Activated naive CD8-positive, alpha-beta T cell treated with anti-CD3 and anti-CD28 coated beads for 36 hours (primary cell): ENCODE results near the gene EFNB3. TPM values are rescaled to one million over a fixed set of nuclear protein-coding genes. Genes with fewer than 3 reads are reported as not detected.
A peak's percentile ranks its signal among the peaks of the same experiment; 100 is the strongest.

Experiments used
- DNase-seq: peaks from one replicate; pipeline ENCODE4 v3.0.0; 2021
- H3K27ac Mint-ChIP-seq: one replicate; pipeline ENCODE4 v1.8.0; 2022; ENCODE audit warnings: mild to moderate bottlenecking, moderate library complexity, mixed read lengths
- H3K27me3 Mint-ChIP-seq: one replicate; pipeline ENCODE4 v1.8.0; 2022; ENCODE audit warnings: mild to moderate bottlenecking, mixed read lengths
- H3K36me3 Mint-ChIP-seq: one replicate; pipeline ENCODE4 v1.8.0; 2021; ENCODE audit warnings: mild to moderate bottlenecking, mixed read lengths
- H3K4me1 Mint-ChIP-seq: one replicate; pipeline ENCODE4 v1.8.0; 2021; ENCODE audit warnings: mixed read lengths
- H3K4me3 Mint-ChIP-seq: one replicate; pipeline ENCODE4 v1.8.0; 2022; ENCODE audit warnings: mild to moderate bottlenecking, moderate library complexity, mixed read lengths
- H3K9me3 Mint-ChIP-seq: one replicate; pipeline ENCODE4 v1.8.0; 2022; ENCODE audit warnings: mixed read lengths
- total RNA-seq, 2 experiments: library from RNA; stranded (reverse); gene quantifications; one replicate each; pipeline ENCODE4 v1.2.3, GENCODE V29; 2021

EFNB3 gene
- total RNA-seq, 2 experiments from 2014 or later = not detected

DNA sequence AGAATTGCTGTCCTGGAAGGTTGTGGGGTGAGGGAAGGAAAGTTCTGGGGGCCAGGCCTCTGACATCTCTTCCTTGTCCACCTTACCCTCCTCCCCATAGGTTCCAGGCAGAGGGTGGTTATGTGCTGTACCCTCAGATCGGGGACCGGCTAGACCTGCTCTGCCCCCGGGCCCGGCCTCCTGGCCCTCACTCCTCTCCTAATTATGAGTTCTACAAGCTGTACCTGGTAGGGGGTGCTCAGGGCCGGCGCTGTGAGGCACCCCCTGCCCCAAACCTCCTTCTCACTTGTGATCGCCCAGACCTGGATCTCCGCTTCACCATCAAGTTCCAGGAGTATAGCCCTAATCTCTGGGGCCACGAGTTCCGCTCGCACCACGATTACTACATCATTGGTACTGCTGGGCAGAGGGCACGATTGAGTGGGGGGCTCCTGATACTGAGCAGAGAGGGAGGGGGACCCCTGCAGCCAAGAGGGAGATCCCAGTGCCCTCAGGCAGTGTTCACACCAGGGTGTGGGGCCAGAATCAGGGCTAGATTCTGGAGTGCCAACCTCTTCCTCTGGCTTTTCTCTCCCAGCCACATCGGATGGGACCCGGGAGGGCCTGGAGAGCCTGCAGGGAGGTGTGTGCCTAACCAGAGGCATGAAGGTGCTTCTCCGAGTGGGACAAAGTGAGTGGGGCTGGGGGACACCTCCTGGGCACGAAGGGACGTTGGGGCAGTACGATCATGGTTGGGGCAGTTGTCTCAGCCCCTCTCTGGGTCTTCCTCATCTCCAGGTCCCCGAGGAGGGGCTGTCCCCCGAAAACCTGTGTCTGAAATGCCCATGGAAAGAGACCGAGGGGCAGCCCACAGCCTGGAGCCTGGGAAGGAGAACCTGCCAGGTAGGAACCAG, 3.1 kb downstream of the EFNB3 start:
- no peaks in the 10 kb centered on the region for H3K9me3 Mint-ChIP-seq
- H3K4me1 Mint-ChIP-seq = peaks cover 29% of the 10 kb centered on the region
- no peak overlapping the region for H3K4me3 Mint-ChIP-seq
- peaks cover 71% of the 10 kb centered on the region for H3K27me3 Mint-ChIP-seq
- no peak for DNase-seq
- no peak overlapping the region for H3K27ac Mint-ChIP-seq
- H3K36me3 Mint-ChIP-seq = peaks cover 6% of the 10 kb centered on the region

DNA sequence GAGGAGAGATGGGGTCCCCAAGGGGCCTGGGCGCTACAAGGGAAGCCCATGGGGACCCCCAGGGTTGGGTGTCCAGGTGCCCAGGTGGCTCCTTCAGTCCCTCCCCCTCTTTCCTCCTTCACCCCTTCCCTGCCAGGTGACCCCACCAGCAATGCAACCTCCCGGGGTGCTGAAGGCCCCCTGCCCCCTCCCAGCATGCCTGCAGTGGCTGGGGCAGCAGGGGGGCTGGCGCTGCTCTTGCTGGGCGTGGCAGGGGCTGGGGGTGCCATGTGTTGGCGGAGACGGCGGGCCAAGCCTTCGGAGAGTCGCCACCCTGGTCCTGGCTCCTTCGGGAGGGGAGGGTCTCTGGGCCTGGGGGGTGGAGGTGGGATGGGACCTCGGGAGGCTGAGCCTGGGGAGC, 4.0 kb downstream of the EFNB3 start:
- Mint-ChIP-seq H3K4me3 (no peak overlapping the region), H3K27me3 (peaks cover 71% of the 10 kb centered on the region), H3K9me3 (no peaks in the 10 kb centered on the region), H3K36me3 (no peaks in the 10 kb centered on the region), H3K27ac (no peak overlapping the region), H3K4me1 (peaks cover 22% of the 10 kb centered on the region)
- DNase-seq = no peak

DNA sequence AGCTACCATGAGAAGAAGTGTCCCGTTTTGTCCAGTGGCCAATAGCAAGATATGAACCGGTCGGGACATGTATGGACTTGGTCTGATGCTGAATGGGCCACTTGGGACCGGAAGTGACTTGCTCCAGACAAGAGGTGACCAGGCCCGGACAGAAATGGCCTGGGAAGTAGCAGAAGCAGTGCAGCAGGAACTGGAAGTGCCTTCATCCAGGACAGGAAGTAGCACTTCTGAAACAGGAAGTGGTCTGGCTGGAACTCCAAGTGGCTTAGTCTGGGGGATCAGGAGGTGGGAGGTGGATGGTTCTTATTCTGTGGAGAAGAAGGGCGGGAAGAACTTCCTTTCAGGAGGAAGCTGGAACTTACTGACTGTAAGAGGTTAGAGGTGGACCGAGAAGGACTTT, 5.3 kb downstream of the EFNB3 start:
- Mint-ChIP-seq H3K4me1 (peaks cover 14% of the 10 kb centered on the region), H3K27me3 (peaks cover 73% of the 10 kb centered on the region), H3K4me3 (no peak overlapping the region), H3K9me3 (no peaks in the 10 kb centered on the region), H3K36me3 (no peaks in the 10 kb centered on the region), H3K27ac (no peak overlapping the region)
- no peak for DNase-seq

DNA sequence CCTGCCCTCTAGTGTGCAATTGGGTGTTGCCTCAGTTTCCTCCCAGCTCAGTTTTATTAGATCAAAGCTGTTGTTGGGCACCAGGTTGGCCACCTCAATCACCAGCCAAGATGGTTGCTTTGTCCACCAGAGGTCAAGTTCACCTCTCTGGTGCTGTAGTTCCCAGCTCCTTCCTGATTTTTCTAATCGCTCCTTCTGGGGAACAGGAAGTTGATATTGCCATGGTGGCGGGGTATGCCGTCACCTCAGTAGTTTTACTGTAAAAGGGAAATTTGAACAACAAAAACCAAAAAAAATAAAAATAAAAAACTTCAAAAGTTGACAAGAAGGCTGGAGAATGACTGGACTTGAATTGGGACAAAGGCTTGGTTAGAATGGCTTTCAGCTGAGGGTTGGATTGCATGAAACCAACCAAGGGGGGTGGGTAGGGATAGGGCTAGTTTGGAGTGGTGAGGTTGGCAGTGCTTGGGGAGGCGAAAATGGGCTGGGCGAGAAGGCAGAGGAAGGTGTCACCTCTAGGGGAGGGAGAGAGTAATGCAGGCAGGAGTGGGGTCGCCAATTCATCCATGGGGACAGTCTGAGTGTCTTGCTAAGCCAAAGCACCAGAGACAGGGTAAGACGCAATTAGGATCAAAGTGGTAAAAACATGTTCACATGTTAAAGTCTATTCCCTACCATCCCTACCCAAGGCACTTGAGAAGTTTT, 6.2 kb downstream of the EFNB3 start:
- no peak for DNase-seq
- Mint-ChIP-seq H3K36me3 (no peaks in the 10 kb centered on the region), H3K27me3 (peaks cover 74% of the 10 kb centered on the region), H3K4me3 (no peak overlapping the region), H3K27ac (no peak overlapping the region), H3K9me3 (no peaks in the 10 kb centered on the region), H3K4me1 (peaks cover 9% of the 10 kb centered on the region)

DNA sequence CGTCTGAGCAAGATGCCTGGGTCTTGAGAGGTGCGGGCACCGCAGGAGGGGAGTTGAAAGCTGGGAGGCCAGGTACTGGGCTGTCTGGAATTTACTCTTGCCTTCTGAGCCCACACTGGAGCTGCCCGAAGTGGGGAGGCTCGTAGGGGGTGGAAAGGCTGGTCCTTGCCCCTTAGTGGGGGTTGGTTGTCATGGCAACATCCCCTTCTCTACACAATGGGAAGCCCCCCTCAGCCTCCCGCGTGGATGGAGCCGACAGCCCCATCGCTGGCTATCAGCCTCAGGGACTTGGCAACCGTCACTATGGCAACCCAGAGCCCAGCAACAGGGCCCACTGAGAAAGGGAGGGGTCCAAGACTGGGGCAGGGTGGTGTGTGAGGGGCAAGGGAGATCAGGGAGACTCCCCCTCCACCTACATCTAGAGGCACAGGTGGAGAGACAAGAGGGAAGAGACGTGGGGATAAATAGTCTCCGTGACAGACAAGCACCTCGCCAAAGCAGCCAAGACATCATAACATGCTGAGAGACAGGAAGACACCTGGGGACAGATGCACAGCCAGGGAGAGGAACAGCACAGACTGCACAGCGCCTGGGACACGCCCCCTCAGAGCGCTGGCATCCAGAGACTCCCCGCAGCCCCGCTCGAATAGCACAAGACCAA, 7.2 kb downstream of the EFNB3 start:
- no peak overlapping the region for H3K4me3 Mint-ChIP-seq
- no peak for DNase-seq
- H3K36me3 Mint-ChIP-seq = no peaks in the 10 kb centered on the region
- H3K27ac Mint-ChIP-seq = no peak overlapping the region
- H3K9me3 Mint-ChIP-seq = no peaks in the 10 kb centered on the region
- H3K4me1 Mint-ChIP-seq = peaks cover 15% of the 10 kb centered on the region
- H3K27me3 Mint-ChIP-seq = peaks cover 74% of the 10 kb centered on the region

DNA sequence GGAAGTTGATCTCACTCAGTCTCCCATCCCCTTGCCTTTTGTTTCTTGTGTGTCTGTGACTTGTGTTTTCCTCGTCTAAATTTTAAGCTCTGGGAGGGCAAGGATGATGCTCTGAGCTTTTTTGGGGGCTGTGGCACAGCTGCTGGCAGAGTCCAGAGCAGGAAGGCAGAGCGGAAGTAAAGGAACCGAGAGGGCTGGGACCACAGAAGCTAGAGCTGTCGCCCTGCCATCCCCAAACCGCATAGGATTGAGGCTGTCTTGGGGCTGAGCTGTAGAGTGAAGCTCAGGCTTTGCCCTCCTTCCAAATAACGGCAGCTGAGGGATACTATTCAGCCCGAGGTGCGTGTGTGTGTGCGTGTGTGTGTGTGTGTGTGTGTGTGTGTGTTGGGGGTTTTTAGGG, 8.8 kb downstream of the EFNB3 start:
- Mint-ChIP-seq H3K9me3 (no peaks in the 10 kb centered on the region), H3K27me3 (peaks cover 80% of the 10 kb centered on the region), H3K4me1 (peaks cover 25% of the 10 kb centered on the region), H3K4me3 (no peak overlapping the region), H3K36me3 (no peaks in the 10 kb centered on the region), H3K27ac (no peak overlapping the region)
- DNase-seq = no peak

DNA sequence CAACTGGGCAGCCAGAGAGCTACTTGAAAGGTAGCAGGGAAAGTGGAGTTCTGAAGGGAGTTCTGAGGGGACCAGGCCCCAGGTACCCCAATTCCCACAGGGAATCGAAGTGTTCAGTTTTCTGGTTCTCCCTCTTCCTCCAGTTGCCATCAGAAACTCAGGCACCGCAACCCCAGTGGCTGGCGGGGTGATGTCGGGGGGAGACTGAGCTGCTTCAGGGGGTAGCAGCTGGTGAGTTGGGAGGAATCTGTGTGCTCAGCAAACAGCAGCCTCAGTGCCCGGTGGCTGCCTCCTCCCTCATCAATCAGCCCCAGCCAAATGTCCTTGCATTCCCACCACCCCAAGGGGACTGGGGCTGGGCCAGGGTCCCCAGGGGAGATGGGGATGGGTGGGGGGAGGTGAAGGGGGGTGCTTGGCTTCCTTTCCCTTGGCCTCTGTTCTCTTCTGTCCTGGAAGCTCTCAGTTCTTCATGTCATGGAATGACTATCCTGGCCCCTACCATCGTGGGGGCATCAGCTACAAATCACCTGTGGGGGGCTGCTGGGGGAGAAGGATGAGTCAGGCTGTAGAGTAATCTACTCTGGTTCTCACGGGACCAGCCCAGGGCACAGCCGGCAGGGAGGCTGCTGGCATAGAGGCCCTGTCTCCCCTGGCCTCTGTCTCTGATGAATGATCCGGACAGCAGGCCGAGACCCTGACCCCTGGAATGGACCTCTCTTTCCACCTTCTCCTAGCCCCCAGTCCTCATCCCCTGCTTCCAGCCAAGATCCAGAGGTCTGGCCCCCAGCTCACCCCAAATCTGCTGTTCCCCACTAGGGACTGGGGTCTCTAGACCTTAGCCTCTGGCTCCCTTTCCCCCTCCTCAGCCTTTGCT, 10.0 kb downstream of the EFNB3 start:
- Mint-ChIP-seq H3K4me3 (no peak overlapping the region), H3K27me3 (peaks cover 86% of the 10 kb centered on the region), H3K36me3 (no peaks in the 10 kb centered on the region), H3K27ac (no peak overlapping the region), H3K4me1 (peaks cover 25% of the 10 kb centered on the region), H3K9me3 (no peaks in the 10 kb centered on the region)
- no peak for DNase-seq

DNA sequence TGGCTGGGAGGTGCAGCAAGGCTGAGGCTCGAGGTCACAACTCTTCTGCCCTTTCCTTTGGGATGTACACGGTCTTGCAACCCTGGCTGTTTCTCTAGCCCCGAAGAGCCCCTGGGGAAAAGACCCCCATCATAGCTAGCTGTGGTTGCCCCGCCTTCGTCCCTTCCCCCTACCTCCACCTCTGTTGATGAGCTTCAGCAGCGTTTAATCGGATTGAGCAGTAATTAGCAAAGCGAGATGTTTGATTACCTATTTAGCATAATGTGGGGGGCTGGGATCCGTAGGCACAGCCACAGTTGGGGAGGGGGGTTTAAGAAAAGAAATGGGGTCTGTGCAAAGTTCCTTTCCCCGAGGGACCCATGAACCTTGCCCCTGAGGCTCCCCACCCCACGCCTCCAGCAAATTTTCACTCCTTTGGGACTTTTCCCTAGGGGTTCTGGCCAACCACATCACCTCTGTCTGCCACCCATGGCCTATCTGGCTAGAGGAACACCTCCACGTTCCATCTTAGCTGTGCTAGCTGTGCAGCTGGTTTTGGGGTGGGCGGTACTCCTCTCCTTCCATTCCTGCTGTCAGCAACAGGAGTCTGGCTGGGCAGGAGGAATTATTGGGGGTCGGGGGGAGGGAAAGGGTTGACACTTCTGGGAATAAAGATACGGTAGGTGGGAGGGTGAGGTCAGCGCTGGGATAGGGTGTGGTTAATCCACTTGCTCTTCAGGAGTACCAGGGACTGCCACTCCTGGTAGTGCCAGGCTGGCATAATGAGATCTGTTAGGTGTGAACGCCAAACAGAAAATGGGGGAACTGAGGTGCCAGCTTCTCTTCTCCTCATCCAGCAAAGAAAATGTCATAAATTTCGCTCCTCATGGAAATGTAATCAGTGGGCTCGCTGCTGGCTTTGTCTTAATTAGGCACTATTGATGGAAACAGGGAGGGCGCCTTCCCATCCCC, 11.2 kb downstream of the EFNB3 start:
- Mint-ChIP-seq H3K4me1 (peaks cover 16% of the 10 kb centered on the region), H3K9me3 (no peaks in the 10 kb centered on the region), H3K27me3 (peaks cover 87% of the 10 kb centered on the region), H3K27ac (no peak overlapping the region), H3K4me3 (peak overlapping the region; percentile 77), H3K36me3 (no peaks in the 10 kb centered on the region)
- no peak for DNase-seq

DNA sequence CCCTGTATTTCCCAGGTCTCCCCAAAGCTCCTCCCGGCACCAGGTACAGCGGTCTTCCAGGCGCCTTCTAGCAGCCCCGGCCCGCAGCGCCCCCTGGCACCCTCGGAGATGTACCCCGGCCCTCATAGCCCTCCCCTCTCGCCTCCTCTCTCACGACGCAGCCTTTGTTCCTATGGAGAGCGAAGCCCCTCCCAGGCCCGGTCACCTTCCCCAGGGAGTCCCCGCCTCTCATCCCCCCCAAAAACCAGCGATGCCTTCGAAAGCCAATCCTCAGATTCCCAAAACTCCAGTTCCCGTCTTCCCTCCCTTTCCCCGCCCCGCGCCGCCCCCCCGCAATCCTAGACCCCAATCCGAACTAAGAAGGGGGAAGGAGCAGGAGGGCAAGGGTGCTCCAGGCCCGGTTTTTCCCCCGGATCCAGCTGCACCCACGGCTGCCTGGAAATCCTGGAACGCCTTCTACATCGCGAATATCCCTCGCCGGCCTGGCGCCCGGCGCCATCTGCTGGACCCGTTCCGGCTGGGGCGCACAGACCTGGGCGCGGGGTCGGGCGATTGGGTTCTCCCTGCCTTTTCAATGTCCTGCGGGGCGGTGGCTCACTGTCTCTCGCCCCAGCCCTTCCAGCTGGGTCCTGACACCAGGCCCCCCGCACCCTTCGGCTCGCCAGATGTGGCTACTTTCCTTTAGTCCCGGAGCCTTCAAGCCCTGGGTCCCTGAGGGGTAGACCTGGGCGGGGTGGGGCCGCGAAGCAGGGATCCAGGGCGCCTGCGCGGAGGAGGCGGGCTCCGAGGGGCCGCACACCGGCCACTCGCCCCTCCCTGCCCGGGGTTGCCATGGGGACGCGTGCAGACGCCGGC, 12.1 kb downstream of the EFNB3 start, which contains the start of gene DNAH2:
TSS of gene DNAH2 (plus strand) at position 844 of the 855 bp plus-strand sequence. CDS start 1,991 bp downstream, outside the sequence.
- DNase-seq = peak; percentile 76
- H3K27me3 Mint-ChIP-seq = peaks cover 90% of the 10 kb centered on the region
- H3K4me1 Mint-ChIP-seq = peaks cover 16% of the 10 kb centered on the region
- H3K27ac Mint-ChIP-seq = no peak within 1 kb of the TSS
- H3K36me3 Mint-ChIP-seq = no peaks in the 10 kb centered on the region
- no peaks in the 10 kb centered on the region for H3K9me3 Mint-ChIP-seq
- peak within 1 kb of the TSS; percentile 77 for H3K4me3 Mint-ChIP-seq

DNA sequence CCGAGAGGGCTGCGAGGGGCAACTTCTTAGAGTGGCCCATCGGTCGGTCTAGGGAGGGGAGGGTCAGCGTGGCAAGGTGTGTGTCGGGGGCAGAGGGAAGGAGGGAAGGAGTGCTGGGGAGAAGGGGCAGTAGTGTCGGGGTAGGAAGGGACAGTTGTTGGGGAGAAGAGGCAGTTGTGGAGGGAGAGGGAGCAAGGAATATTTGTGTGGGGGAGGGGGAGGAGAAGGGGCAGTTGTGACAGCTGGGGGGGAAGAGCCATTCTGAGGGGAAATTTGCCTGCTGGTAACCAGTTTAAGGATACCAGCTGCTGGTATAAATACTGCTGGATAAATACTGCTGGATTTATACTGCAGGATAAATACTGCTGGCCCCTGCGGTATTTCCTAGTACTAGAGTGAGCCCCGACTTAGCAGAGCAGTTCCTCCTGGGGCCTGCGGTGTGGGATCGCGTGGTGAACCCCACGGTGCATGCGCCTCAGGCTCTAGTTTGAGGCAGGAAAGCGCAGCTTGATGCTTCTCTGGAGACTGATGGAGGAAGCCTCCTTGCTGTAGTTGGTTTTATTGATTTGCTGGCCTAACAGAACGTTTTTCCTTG, 12.9 kb downstream of the EFNB3 start:
- Mint-ChIP-seq H3K4me3 (peak overlapping the region; percentile 77), H3K27ac (no peak overlapping the region), H3K36me3 (no peaks in the 10 kb centered on the region), H3K4me1 (peaks cover 16% of the 10 kb centered on the region), H3K9me3 (no peaks in the 10 kb centered on the region), H3K27me3 (peaks cover 90% of the 10 kb centered on the region)
- DNase-seq = peak; percentile 59

DNA sequence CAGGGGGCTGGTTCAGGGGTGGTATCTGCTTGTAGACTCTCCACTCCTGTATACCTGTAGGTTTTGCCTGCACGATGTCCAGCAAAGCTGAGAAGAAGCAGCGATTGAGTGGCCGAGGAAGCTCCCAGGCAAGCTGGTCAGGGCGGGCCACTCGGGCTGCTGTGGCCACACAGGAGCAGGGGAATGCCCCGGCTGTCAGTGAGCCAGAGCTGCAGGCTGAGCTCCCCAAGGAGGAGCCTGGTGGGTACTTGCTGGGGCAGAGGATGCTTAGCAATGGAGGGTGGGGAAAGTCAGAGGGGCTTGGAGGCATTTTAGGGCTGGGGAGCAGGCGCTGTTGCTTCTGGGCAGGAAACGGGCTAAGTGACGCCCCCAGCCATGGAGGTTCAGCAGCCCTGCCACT, 14.7 kb downstream of the EFNB3 start:
- peaks cover 16% of the 10 kb centered on the region for H3K4me1 Mint-ChIP-seq
- no peak overlapping the region for H3K4me3 Mint-ChIP-seq
- no peaks in the 10 kb centered on the region for H3K9me3 Mint-ChIP-seq
- no peak for DNase-seq
- H3K36me3 Mint-ChIP-seq = no peaks in the 10 kb centered on the region
- H3K27ac Mint-ChIP-seq = no peak overlapping the region
- peaks cover 84% of the 10 kb centered on the region for H3K27me3 Mint-ChIP-seq

DNA sequence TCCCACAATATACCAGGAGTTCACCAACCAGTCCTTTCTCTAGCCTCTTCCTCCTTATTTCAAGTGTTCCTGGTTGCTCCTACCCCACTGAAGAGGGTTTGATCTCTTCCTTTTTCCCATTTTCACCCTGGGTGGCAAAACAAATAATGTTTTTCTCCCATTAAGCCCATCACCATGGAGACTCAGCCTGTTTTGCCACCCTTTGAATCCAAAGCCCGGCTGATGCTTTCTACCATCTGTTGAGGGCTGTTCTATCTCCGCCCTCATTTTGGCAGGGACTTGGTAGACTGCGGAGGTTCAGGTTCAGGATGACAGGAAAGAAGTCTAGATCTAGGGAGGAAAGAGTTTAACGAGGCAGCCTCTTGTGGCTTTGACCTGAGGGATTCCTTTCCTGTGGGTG, 15.1 kb downstream of the EFNB3 start:
- H3K4me3 Mint-ChIP-seq = no peak overlapping the region
- peaks cover 16% of the 10 kb centered on the region for H3K4me1 Mint-ChIP-seq
- H3K27me3 Mint-ChIP-seq = peaks cover 85% of the 10 kb centered on the region
- H3K9me3 Mint-ChIP-seq = no peaks in the 10 kb centered on the region
- no peaks in the 10 kb centered on the region for H3K36me3 Mint-ChIP-seq
- DNase-seq = no peak
- H3K27ac Mint-ChIP-seq = no peak overlapping the region

DNA sequence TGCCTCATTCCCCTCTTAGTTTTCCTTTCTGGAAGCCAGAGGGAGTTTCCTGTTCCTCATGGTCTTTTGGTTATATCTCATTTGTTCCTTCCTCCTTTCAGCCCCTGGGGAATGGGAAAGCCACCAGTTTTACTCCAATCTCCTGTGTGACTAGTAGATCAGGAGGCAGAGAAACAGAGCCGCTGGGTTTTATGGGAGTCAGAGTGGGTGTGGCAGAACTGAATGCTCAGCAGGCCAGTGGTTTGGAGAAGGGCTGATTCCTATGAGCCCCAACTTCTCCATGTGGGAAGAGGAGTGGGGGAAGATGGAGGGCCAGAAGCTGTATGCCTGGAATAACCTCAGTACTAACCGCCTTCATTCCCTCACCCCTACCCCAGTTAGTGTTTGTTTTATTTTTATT, 16.6 kb downstream of the EFNB3 start:
- Mint-ChIP-seq H3K4me3 (no peak overlapping the region), H3K27ac (no peak overlapping the region), H3K9me3 (no peaks in the 10 kb centered on the region), H3K27me3 (peaks cover 73% of the 10 kb centered on the region), H3K36me3 (no peaks in the 10 kb centered on the region), H3K4me1 (peaks cover 13% of the 10 kb centered on the region)
- DNase-seq = no peak
